DND-41 (cell line): Measurements from ENCODE around the gene ZBED1.

Experiments used
- ATAC-seq: fragments of 200-7000 bp; cut with Tn5 transposase; 3 replicates; pipeline ENCODE4 v1.9.1; 2021; ENCODE audit warnings: low read depth; ENCODE audit not compliant: insufficient read depth
- DNase-seq: peaks from one replicate; pipeline ENCODE4 v3.0.0-alpha.2; 2020
- H2AFZ ChIP-seq: 2 replicates; pipeline ENCODE4 v1.6.0; 2012; ENCODE audit warnings: low read depth, low read length
- H3K27ac ChIP-seq: 2 replicates; pipeline ENCODE4 v1.5.1; 2012; ENCODE audit warnings: low read length, inconsistent platforms
- H3K27me3 ChIP-seq: fragments of 200-600 bp; sonication (generic); 2 replicates; pipeline ENCODE4 v1.6.0; 2012; ENCODE audit warnings: low read length, mild to moderate bottlenecking, inconsistent platforms; ENCODE audit not compliant: insufficient read depth, poor library complexity
- H3K36me3 ChIP-seq: 2 replicates; pipeline ENCODE4 v1.5.1; 2012; ENCODE audit warnings: low read length, inconsistent platforms; ENCODE audit not compliant: insufficient read depth
- H3K4me1 ChIP-seq: 2 replicates; pipeline ENCODE4 v1.5.1; 2012; ENCODE audit warnings: mild to moderate bottlenecking, low read length; ENCODE audit not compliant: insufficient read depth
- H3K4me2 ChIP-seq: 2 replicates; pipeline ENCODE4 v1.6.0; 2012; ENCODE audit warnings: mild to moderate bottlenecking, moderate library complexity, low read length, inconsistent platforms; ENCODE audit not compliant: insufficient read depth
- H3K4me3 ChIP-seq, 2 experiments: fragments of 200-600 bp in 1 of 2; shearing (Covaris generic) in 1 of 2; 2 replicates each; pipeline ENCODE4 v1.5.1; 2012 to 2016; ENCODE audit warnings: inconsistent platforms in 2 of 2, low read length in 2 of 2, mild to moderate bottlenecking in 2 of 2, low read depth in 1 of 2, moderate library complexity in 1 of 2
- H3K79me2 ChIP-seq: 2 replicates; pipeline ENCODE4 v1.6.0; 2012; ENCODE audit warnings: low read length, inconsistent platforms; ENCODE audit not compliant: insufficient read depth
- H3K9ac ChIP-seq: 2 replicates; pipeline ENCODE4 v1.6.0; 2012; ENCODE audit warnings: low read depth, mild to moderate bottlenecking, inconsistent platforms, low read length, moderate library complexity
- H3K9me3 ChIP-seq: 2 replicates; pipeline ENCODE4 v1.5.1; 2012; ENCODE audit warnings: low read length, moderate library complexity, mild to moderate bottlenecking, inconsistent platforms; ENCODE audit not compliant: insufficient read depth, severe bottlenecking
- H4K20me1 ChIP-seq: 2 replicates; pipeline ENCODE4 v1.6.0; 2012; ENCODE audit warnings: low read length; ENCODE audit not compliant: insufficient read depth
- CTCF ChIP-seq: IDR thresholded peaks from 2 replicates; pipeline ENCODE4 v1.5.1; 2012; ENCODE audit warnings: borderline replicate concordance, low read length, moderate library complexity, mild to moderate bottlenecking; ENCODE audit not compliant: poor library complexity, severe bottlenecking; ENCODE audit errors: extremely low read depth
- EZH2 ChIP-seq: IDR thresholded peaks from 3 replicates; pipeline ENCODE4 v1.6.1; 2012; ENCODE audit warnings: borderline replicate concordance, low read depth, mild to moderate bottlenecking, moderate library complexity, low read length, inconsistent platforms; ENCODE audit not compliant: severe bottlenecking

ZBED1 gene

GRCh38 chrX:2516623-2517022 is 15.8 kb upstream of the ZBED1 start:
- Histone ChIP-seq H3K4me1 (no peaks in the 10 kb centered on the region), H3K79me2 (no peaks in the 10 kb centered on the region), H3K4me2 (no peak overlapping the region), H3K27ac (no peak overlapping the region), H4K20me1 (no peaks in the 10 kb centered on the region), H2AFZ (no peak overlapping the region), H3K36me3 (no peaks in the 10 kb centered on the region), H3K4me3 (no peak overlapping the region), H3K9me3 (no peaks in the 10 kb centered on the region), H3K9ac (no peak overlapping the region), H3K27me3 (no peaks in the 10 kb centered on the region)
- ATAC-seq (no peak), DNase-seq (no peak)
- TF ChIP-seq EZH2 (no peak), CTCF (no peak)

GRCh38 chrX:2514131-2514530 is 13.4 kb upstream of the ZBED1 start:
- Histone ChIP-seq H3K27ac (no peak overlapping the region), H3K79me2 (no peaks in the 10 kb centered on the region), H3K4me2 (no peak overlapping the region), H3K4me3 (no peak overlapping the region), H3K9me3 (no peaks in the 10 kb centered on the region), H3K36me3 (no peaks in the 10 kb centered on the region), H4K20me1 (no peaks in the 10 kb centered on the region), H3K9ac (no peak overlapping the region), H3K4me1 (no peaks in the 10 kb centered on the region), H2AFZ (no peak overlapping the region), H3K27me3 (no peaks in the 10 kb centered on the region)
- no peak for TF ChIP-seq EZH2
- no peak for TF ChIP-seq CTCF
- no peak for DNase-seq
- no peak for ATAC-seq

- Histone ChIP-seq H3K27ac (no peak overlapping the region), H3K4me1 (no peaks in the 10 kb centered on the region)
Measured at GRCh38 chrX:2513121-2513664, 12.4 kb upstream of the ZBED1 start.

More at GRCh38 chrX:2513121-2513664, 12.4 kb upstream of the ZBED1 start:
- DNase-seq, result no peak
- Histone ChIP-seq H3K9ac (no peak overlapping the region), H3K4me3 (no peak overlapping the region), H3K4me2 (no peak overlapping the region), H3K27me3 (no peaks in the 10 kb centered on the region), H2AFZ (no peak overlapping the region), H3K79me2 (no peaks in the 10 kb centered on the region), H4K20me1 (no peaks in the 10 kb centered on the region), H3K9me3 (no peaks in the 10 kb centered on the region), H3K36me3 (no peaks in the 10 kb centered on the region)
- TF ChIP-seq CTCF (no peak), EZH2 (no peak)
- ATAC-seq, result no peak
